H1 (cell line): ENCODE results near the gene TRDN. TPM values are rescaled to one million over a fixed set of nuclear protein-coding genes. Genes with fewer than 3 reads are reported as not detected.

ENCODE experiments used
- CTCF ChIA-PET: fragments of 300-600 bp; sonication (Branson Sonifier 250); formaldehyde crosslinking; loops from one replicate; lab custom pipeline; 2021; ENCODE audit not compliant: partially characterized antibody; lab: Charles Lee
- POLR2A ChIA-PET: fragments of 300-600 bp; sonication (Branson Sonifier 250); formaldehyde crosslinking; loops from one replicate; lab custom pipeline; 2021; ENCODE audit warnings: inconsistent platforms; ENCODE audit not compliant: partially characterized antibody; lab: Charles Lee
- DNase-seq, 2 experiments: peaks; one replicate each; pipeline versions ENCODE4 v3.0.0 to v3.0.0-alpha.2; 2010 to 2022; ENCODE audit warnings: low spot score in 2 of 2, low read depth in 1 of 2, mixed read lengths in 1 of 2
- FAIRE-seq: peaks from 2 replicates; lab custom pipeline; 2011; peaks lifted over from hg19 to GRCh38; lab: Jason Lieb, UNC
- H2AFZ ChIP-seq: 2 replicates; pipeline ENCODE4 v1.8.1; 2012; ENCODE audit warnings: low read length, inconsistent platforms
- H2AK5ac ChIP-seq: 2 replicates; pipeline ENCODE4 v1.6.1; 2013; ENCODE audit warnings: low read depth, low read length
- H2BK120ac ChIP-seq: replicated peaks from 2 replicates; pipeline ENCODE3; 2013; ENCODE audit warnings: low read depth, low read length, inconsistent platforms
- H2BK12ac ChIP-seq: 2 replicates; pipeline ENCODE4 v1.6.1; 2013; ENCODE audit warnings: low read depth, low read length
- H2BK15ac ChIP-seq: 2 replicates; pipeline ENCODE4 v1.6.1; 2013; ENCODE audit warnings: low read length
- H2BK20ac ChIP-seq: 2 replicates; pipeline ENCODE4 v1.6.1; 2013; ENCODE audit warnings: low read length
- H2BK5ac ChIP-seq: 2 replicates; pipeline ENCODE4 v1.6.1; 2013; ENCODE audit warnings: low read depth, low read length
- H3K14ac ChIP-seq: 2 replicates; pipeline ENCODE4 v1.6.1; 2013; ENCODE audit warnings: inconsistent platforms; ENCODE audit not compliant: insufficient read length
- H3K18ac ChIP-seq: 2 replicates; pipeline ENCODE4 v1.6.1; 2013; ENCODE audit warnings: low read length; ENCODE audit errors: extremely low read depth
- H3K23ac ChIP-seq: 2 replicates; pipeline ENCODE4 v1.6.1; 2013; ENCODE audit warnings: inconsistent platforms; ENCODE audit not compliant: insufficient read length
- H3K23me2 ChIP-seq: 2 replicates; pipeline ENCODE4 v1.6.1; 2013; ENCODE audit warnings: low read depth, low read length
- H3K27ac ChIP-seq: 2 replicates; pipeline ENCODE4 v1.6.1; 2011; ENCODE audit warnings: low read depth, low read length, inconsistent platforms
- H3K27me3 ChIP-seq, 4 experiments: replicated peaks in 1 of 4; 1 replicate in 1 of 4; 2 replicates in 3 of 4; pipeline versions ENCODE4 v1.6.1 to v1.8.1; 2011 to 2013; ENCODE audit warnings: low read length in 3 of 4, mild to moderate bottlenecking in 3 of 4, inconsistent platforms in 2 of 4, mixed read lengths in 2 of 4, moderate library complexity in 1 of 4; ENCODE audit not compliant: control insufficient read depth in 3 of 4, insufficient read depth in 3 of 4; ENCODE audit errors: extremely low read depth in 1 of 4
- H3K36me3 ChIP-seq, 4 experiments: 2 replicates each; pipeline versions ENCODE4 v1.6.1 to v1.8.1; 2011 to 2013; ENCODE audit warnings: mild to moderate bottlenecking in 4 of 4, low read length in 3 of 4, moderate library complexity in 2 of 4, control low read depth in 1 of 4, inconsistent platforms in 1 of 4; ENCODE audit not compliant: insufficient read depth in 4 of 4, control insufficient read depth in 2 of 4
- H3K4ac ChIP-seq: replicated peaks from 2 replicates; pipeline ENCODE3; 2013; ENCODE audit warnings: low read length, low read depth, mixed read lengths, inconsistent platforms; ENCODE audit not compliant: insufficient read length
- H3K4me1 ChIP-seq, 4 experiments: replicated peaks in 1 of 4; 1 replicate in 1 of 4; 2 replicates in 3 of 4; pipeline versions ENCODE4 v1.6.1 to v1.8.1; 2011 to 2013; ENCODE audit warnings: low read length in 3 of 4, inconsistent platforms in 2 of 4, mixed read lengths in 1 of 4; ENCODE audit not compliant: insufficient read depth in 4 of 4, control insufficient read depth in 3 of 4
- H3K4me2 ChIP-seq, 2 experiments: 2 replicates each; pipeline versions ENCODE4 v1.6.1 to v1.8.1; 2011 to 2013; ENCODE audit warnings: low read depth in 2 of 2, low read length in 2 of 2, control low read depth in 1 of 2, inconsistent platforms in 1 of 2, mild to moderate bottlenecking in 1 of 2; ENCODE audit not compliant: insufficient read depth in 1 of 2
- H3K4me3 ChIP-seq, 4 experiments: fragments of 200-600, 300-600 bp in 1 of 4; sonication (generic), shearing (Covaris generic), sonication (Bioruptor Twin) in 1 of 4; 2 replicates each; pipeline versions ENCODE4 v1.5.1 to v1.8.1; 2011 to 2016; ENCODE audit warnings: low read length in 4 of 4, low read depth in 3 of 4, control low read depth in 2 of 4, inconsistent platforms in 2 of 4, mild to moderate bottlenecking in 2 of 4, mixed read lengths in 1 of 4, moderate library complexity in 1 of 4; ENCODE audit not compliant: insufficient read depth in 2 of 4; ENCODE audit errors: extremely low read depth in 1 of 4
- H3K56ac ChIP-seq: replicated peaks from 2 replicates; pipeline ENCODE3; 2013; ENCODE audit warnings: low read depth, mild to moderate bottlenecking, mixed read lengths, low read length, inconsistent platforms; ENCODE audit not compliant: insufficient read length
- H3K79me1 ChIP-seq: 2 replicates; pipeline ENCODE4 v1.6.1; 2013; ENCODE audit warnings: low read depth, low read length, control low read depth
- H3K79me2 ChIP-seq, 2 experiments: 2 replicates each; pipeline versions ENCODE4 v1.6.1 to v1.8.1; 2012 to 2013; ENCODE audit warnings: low read length in 2 of 2, mild to moderate bottlenecking in 2 of 2, inconsistent platforms in 1 of 2; ENCODE audit not compliant: insufficient read depth in 2 of 2, control insufficient read depth in 1 of 2
- H3K9ac ChIP-seq, 4 experiments: replicated peaks in 1 of 4; 1 replicate in 1 of 4; 2 replicates in 3 of 4; pipeline versions ENCODE4 v1.6.1 to v1.8.1; 2011 to 2013; ENCODE audit warnings: low read depth in 3 of 4, low read length in 3 of 4, control low read depth in 2 of 4, mild to moderate bottlenecking in 2 of 4, moderate library complexity in 2 of 4, inconsistent platforms in 1 of 4; ENCODE audit errors: extremely low read depth in 1 of 4
- H3K9me3 ChIP-seq, 2 experiments: 2 replicates each; pipeline versions ENCODE4 v1.6.1 to v1.8.1; 2012 to 2013; ENCODE audit warnings: mild to moderate bottlenecking in 2 of 2, moderate library complexity in 2 of 2, control low read depth in 1 of 2, inconsistent platforms in 1 of 2, low read depth in 1 of 2, low read length in 1 of 2, mixed read lengths in 1 of 2; ENCODE audit not compliant: insufficient read depth in 2 of 2
- H4K20me1 ChIP-seq, 2 experiments: replicated peaks in 1 of 2; 2 replicates each; pipeline versions ENCODE3 to v1.8.1; 2011 to 2013; ENCODE audit warnings: inconsistent platforms in 2 of 2, low read length in 2 of 2, mild to moderate bottlenecking in 1 of 2; ENCODE audit not compliant: insufficient read depth in 2 of 2, control insufficient read depth in 1 of 2
- H4K5ac ChIP-seq: 2 replicates; pipeline ENCODE4 v1.6.1; 2013; ENCODE audit warnings: low read length, low read depth, mixed read lengths, inconsistent platforms; ENCODE audit not compliant: insufficient read length
- H4K8ac ChIP-seq: 2 replicates; pipeline ENCODE4 v1.8.0; 2013; ENCODE audit warnings: mild to moderate bottlenecking, moderate library complexity, low read length, inconsistent platforms; ENCODE audit not compliant: insufficient read depth; ENCODE audit errors: extremely low read depth
- H4K91ac ChIP-seq: replicated peaks from 2 replicates; pipeline ENCODE3; 2013; ENCODE audit warnings: low read length, mixed read lengths, inconsistent platforms; ENCODE audit not compliant: insufficient read length
- CREB1 ChIP-seq: IDR thresholded peaks from 2 replicates; pipeline ENCODE4 v1.6.1; 2012; ENCODE audit warnings: inconsistent platforms
- JUN ChIP-seq: IDR thresholded peaks from 2 replicates; pipeline ENCODE4 v1.6.1; 2011; ENCODE audit warnings: low read depth, mild to moderate bottlenecking, improper control_type of control experiment, low read length
- SRF ChIP-seq: IDR thresholded peaks from 2 replicates; pipeline ENCODE4 v1.6.1; 2011; ENCODE audit warnings: mild to moderate bottlenecking, low read depth, low read length, moderate library complexity
- WGBS, 2 experiments: shearing (Covaris generic) in 1 of 2; methylation state at CpG; one replicate each; pipeline versions ENCODE4 v1.1.6 to v1.1.7; 2013 to 2015; ENCODE audit warnings: low lambda C conversion rate in 2 of 2, mixed read lengths in 2 of 2, inconsistent platforms in 1 of 2, low coverage in 1 of 2, missing lambda C conversion rate in 1 of 2; ENCODE audit not compliant: insufficient replicate concordance in 2 of 2, insufficient coverage in 1 of 2, insufficient read length in 1 of 2; ENCODE audit errors: extremely low coverage in 1 of 2, missing lambda C conversion rate in 1 of 2; 5-methylcytosine and 5-hydroxymethylcytosine counted together
- polyA plus RNA-seq, 7 experiments: library from polyadenylated mRNA; depleted of rRNA in 3 of 7; stranded (reverse) in 5 of 7; unstranded in 2 of 7; fragments of >200 nt in 5 of 7; fragments of 200-250 nt in 2 of 7; gene quantifications; 1 replicate in 5 of 7; 2 replicates in 1 of 7; 4 replicates in 1 of 7; pipeline versions ENCODE4 v1.2.1 to v1.2.3, GENCODE V29; 2011 to 2013; ENCODE audit warnings: missing spikeins in 2 of 7, mixed read lengths in 2 of 7
- total RNA-seq: library from RNA; stranded (reverse); fragmentation: NEBNext Ultra II Directional; extraction: Animal tissue kit (Norgen Biotek cat#: 25700); gene quantifications from 2 replicates; pipeline ENCODE4 v1.2.1, GENCODE V29; 2021

The TRDN gene
- total and polyA plus RNA-seq, 2 of the 8 experiments (the other 6 are each of a cell fraction or from before 2014, with no cell fraction given): 1.6 to 41.6 TPM

- H4K8ac ChIP-seq: no peak overlapping the region
- WGBS, 2 experiments: 89% methylated on average over 2 of the region's 2 CpGs; no CpG with 5 or more reads in 1 of the 2 experiments
- no peak overlapping the region; a peak in 1 of 7 replicates for H3K9ac ChIP-seq
- no peaks in the 10 kb centered on the region for H3K9me3 ChIP-seq
- H3K18ac ChIP-seq: no peak overlapping the region
- H3K79me2 ChIP-seq: no peaks in the 10 kb centered on the region
- H3K4me1 ChIP-seq: 0 out of 7 replicates have a peak, but pooled peaks cover 0 to 3% (median 0%) of the 10 kb centered on the region in 4 experiments
- no peak overlapping the region for H2BK15ac ChIP-seq
- H3K79me1 ChIP-seq: no peaks in the 10 kb centered on the region
- no peak overlapping the region for H3K14ac ChIP-seq
- H3K56ac ChIP-seq: no peak overlapping the region
- H3K23me2 ChIP-seq: no peaks in the 10 kb centered on the region
- no peak overlapping the region for H3K4me2 ChIP-seq
- DNase-seq (no peak), FAIRE-seq (no peak)
- no peak overlapping the region for H2BK120ac ChIP-seq
- H2AK5ac ChIP-seq: no peak overlapping the region
- TF ChIP-seq CREB1: no peak
- TF ChIP-seq JUN: no peak
- TF ChIP-seq SRF: peak; percentile 79; the same call in 1 of the 2 replicates
- H2BK5ac ChIP-seq: no peak overlapping the region
- ChIA-PET CTCF (interaction anchor here (0.6 to 1.5 kb wide), 5 partner anchors 8 to 400 kb away, joined by 3 to 4 read pairs (median 3); no protein-coding TSS in a partner anchor), POLR2A (interaction anchor here (0.6 kb wide), 1 partner anchor 860 kb away, joined by 5 read pairs; no protein-coding TSS in a partner anchor)
- H2AFZ ChIP-seq: peak overlapping the region; percentile 77; the same call in 1 of the 2 replicates
- H3K23ac ChIP-seq: no peak overlapping the region
- H4K91ac ChIP-seq: no peak overlapping the region
- no peak overlapping the region for H3K27ac ChIP-seq
- no peaks in the 10 kb centered on the region for H3K27me3 ChIP-seq
- no peak overlapping the region for H2BK20ac ChIP-seq
- no peak overlapping the region for H3K4me3 ChIP-seq
- no peak overlapping the region for H2BK12ac ChIP-seq
- no peak overlapping the region for H4K5ac ChIP-seq
- no peaks in the 10 kb centered on the region for H4K20me1 ChIP-seq
- H3K36me3 ChIP-seq: no peaks in the 10 kb centered on the region
- H3K4ac ChIP-seq: no peak overlapping the region
Observed at GRCh38 chr6:123402052-123402451, 234.7 kb downstream of the TRDN start.
